HG03432 (cell line): ENCODE measurements around the gene SET.

Experiments
- ATAC-seq: cut with Tn5 transposase; IDR thresholded peaks from one replicate; pipeline ENCODE4 v1.9.1; 2021; ENCODE audit warnings: mild to moderate bottlenecking, moderate library complexity; ENCODE audit not compliant: unreplicated experiment

SET gene

GRCh38 chr9:128707446-128707845, 18.4 kb downstream of the SET start:
- no peak for ATAC-seq

GRCh38 chr9:128712451-128713410, 23.7 kb downstream of the SET start:
- no peak for ATAC-seq

- ATAC-seq, result no peak
Observed at GRCh38 chr9:128713411-128713780, 24.4 kb downstream of the SET start.

GRCh38 chr9:128713941-128714573, 25.0 kb downstream of the SET start:
- no peak for ATAC-seq

- no peak for ATAC-seq
Observed at GRCh38 chr9:128714586-128715435, 25.8 kb downstream of the SET start.

GRCh38 chr9:128715436-128715750, 26.4 kb downstream of the SET start:
- ATAC-seq, result no peak

GRCh38 chr9:128716581-128717254, 27.7 kb downstream of the SET start:
- ATAC-seq, result no peak

GRCh38 chr9:128718047-128718446, 29.0 kb downstream of the SET start:
- ATAC-seq, result no peak

GRCh38 chr9:128718475-128718874, 29.5 kb downstream of the SET start:
- ATAC-seq, result no peak

- ATAC-seq, result no peak
Observed at GRCh38 chr9:128719919-128720605, 31.0 kb downstream of the SET start.

GRCh38 chr9:128720841-128721486, 31.9 kb downstream of the SET start:
- no peak for ATAC-seq

- no peak for ATAC-seq
Observed at GRCh38 chr9:128721487-128722010, 32.5 kb downstream of the SET start.

GRCh38 chr9:128722380-128723351, 33.6 kb downstream of the SET start:
- no peak for ATAC-seq

- no peak for ATAC-seq
Observed at GRCh38 chr9:128723352-128723865, 34.4 kb downstream of the SET start.

GRCh38 chr9:128723866-128724743, 35.1 kb downstream of the SET start, which contains the start of gene ZDHHC12:
Gene ZDHHC12, minus strand, starts transcription at chr9:128724127. Its CDS starts 34 bp downstream, at chr9:128724093.
- ATAC-seq, result peak; percentile 93

GRCh38 chr9:128724744-128725211, 35.8 kb downstream of the SET start:
- no peak for ATAC-seq
